Measurements from ENCODE around the gene PABPC1L2B. TPM values are rescaled to one million over a fixed set of nuclear protein-coding genes. Genes with fewer than 3 reads are reported as not detected.
"Not testable (repeated sequence)": the region's sequence is repeated elsewhere in the genome, so short reads cannot be mapped to it uniquely, and the experiment has no call there.

The PABPC1L2B gene
- not detected in 2 replicates for polyA plus RNA-seq (2011; rRNA removed)
- polyA minus RNA-seq (2011; rRNA and poly(A)+ RNA removed) = not detected in 2 replicates

DNA sequence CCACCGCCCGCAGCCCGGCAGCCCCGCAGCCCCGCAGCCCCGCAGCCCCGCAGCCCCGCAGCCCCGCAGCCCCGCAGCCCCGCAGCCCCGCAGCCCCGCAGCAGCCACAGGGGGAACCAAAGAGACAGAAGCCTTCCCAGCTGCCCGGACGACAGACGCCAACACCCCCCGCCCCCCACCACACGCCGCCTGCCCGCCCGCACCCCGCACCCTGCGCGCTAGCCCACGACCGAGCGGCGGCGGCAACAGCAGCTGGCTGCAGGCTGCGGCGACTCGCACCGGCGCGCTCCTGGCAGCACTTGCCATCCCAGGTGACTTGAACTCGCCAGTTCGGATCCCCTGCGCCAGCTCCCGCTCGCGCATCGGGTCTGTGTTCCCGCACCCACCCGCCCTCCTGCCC lies at the start of gene PABPC1L2B:
PABPC1L2B (plus strand) TSS at position 207 of the 400 bp plus-strand sequence. CDS start 704 bp downstream, outside the sequence.
- DNase-seq (ENCODE audit: low read depth, low spot score) = not testable (repeated sequence)

DNA sequence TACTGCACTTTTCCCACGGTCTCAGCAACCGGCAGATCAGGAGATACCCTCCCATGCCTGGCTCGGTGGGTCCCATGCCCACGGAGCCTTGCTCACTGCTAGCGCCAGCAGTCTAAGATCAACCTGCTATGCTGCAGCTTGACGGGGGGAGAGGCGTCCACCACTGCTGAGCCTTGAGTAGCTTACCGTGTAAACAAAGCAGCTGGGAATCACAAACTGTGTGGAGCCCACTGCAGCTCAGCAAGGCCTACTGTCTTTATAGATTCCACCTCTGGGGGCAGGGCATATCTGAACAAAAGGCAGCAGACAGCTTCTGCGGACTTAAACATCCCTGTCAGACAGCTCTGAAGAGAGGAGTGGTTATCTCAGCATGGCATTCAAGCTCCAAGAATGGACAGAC lies 42.8 kb upstream of the PABPC1L2B start:
- POLR2A ChIA-PET; CTCF ChIA-PET; H3K27ac ChIP-seq (ENCODE audit: low read depth, low read length); H3K9me3 ChIP-seq (ENCODE audit: control insufficient read depth, insufficient read depth, low read length); DNase-seq (ENCODE audit: low read depth, low spot score); H3K27me3 ChIP-seq (ENCODE audit: control insufficient read depth, insufficient read depth, low read length); H3K4me3 ChIP-seq (ENCODE audit: low read depth, low read length): not testable (repeated sequence)

More for the DNA sequence above, at the start of gene PABPC1L2B:
- H3K27me3 ChIP-seq (ENCODE audit: control insufficient read depth, insufficient read depth, low read length); H3K9me3 ChIP-seq (ENCODE audit: control insufficient read depth, insufficient read depth, low read length); POLR2A ChIA-PET; CTCF ChIA-PET; H3K27ac ChIP-seq (ENCODE audit: low read depth, low read length); H3K4me3 ChIP-seq (ENCODE audit: low read depth, low read length): not testable (repeated sequence)

DNA sequence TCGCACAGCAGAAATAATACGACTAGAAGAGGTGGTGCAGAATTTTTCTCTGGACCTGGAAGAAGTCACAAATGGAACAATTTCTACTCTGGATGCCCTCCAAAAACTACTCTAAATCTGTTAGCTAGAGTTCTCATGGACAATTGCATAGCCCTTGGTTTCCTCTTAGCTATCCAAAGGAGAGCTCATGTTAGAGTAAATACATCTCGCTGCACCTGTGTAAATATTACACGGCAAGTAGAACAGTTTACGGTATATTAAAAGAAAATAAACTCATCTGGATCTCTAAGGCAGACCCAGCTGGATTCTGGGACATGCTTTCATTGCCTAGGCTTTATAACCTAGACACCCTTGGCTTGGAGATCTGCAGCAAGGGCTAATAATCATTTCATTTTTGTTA lies 30.9 kb upstream of the PABPC1L2B start:
- H3K27me3 ChIP-seq (ENCODE audit: control insufficient read depth, insufficient read depth, low read length); H3K4me3 ChIP-seq (ENCODE audit: low read depth, low read length); POLR2A ChIA-PET; DNase-seq (ENCODE audit: low read depth, low spot score); H3K27ac ChIP-seq (ENCODE audit: low read depth, low read length); CTCF ChIA-PET; H3K9me3 ChIP-seq (ENCODE audit: control insufficient read depth, insufficient read depth, low read length): not testable (repeated sequence)

DNA sequence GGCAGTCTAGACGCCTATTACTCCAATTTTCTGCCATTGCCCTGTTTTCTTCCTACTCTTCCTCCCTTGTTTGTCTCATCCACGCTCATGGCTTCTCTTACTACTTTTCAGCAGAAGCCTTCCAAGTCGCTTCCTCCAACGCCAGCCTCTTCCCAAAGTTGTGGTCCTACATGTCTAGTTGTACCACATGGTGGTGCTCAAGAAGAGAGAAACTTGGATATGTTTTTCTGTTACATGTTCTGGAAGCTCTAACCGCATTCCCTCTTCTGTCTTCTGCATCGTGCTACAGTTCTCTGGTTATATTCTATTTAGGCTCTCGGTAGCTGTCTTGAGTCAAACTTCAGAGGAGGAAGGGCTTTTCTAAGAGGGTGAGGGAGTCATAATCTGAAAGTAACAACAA lies 27.9 kb upstream of the PABPC1L2B start:
- not testable (repeated sequence) for H3K9me3 ChIP-seq (ENCODE audit: control insufficient read depth, insufficient read depth, low read length)

DNA sequence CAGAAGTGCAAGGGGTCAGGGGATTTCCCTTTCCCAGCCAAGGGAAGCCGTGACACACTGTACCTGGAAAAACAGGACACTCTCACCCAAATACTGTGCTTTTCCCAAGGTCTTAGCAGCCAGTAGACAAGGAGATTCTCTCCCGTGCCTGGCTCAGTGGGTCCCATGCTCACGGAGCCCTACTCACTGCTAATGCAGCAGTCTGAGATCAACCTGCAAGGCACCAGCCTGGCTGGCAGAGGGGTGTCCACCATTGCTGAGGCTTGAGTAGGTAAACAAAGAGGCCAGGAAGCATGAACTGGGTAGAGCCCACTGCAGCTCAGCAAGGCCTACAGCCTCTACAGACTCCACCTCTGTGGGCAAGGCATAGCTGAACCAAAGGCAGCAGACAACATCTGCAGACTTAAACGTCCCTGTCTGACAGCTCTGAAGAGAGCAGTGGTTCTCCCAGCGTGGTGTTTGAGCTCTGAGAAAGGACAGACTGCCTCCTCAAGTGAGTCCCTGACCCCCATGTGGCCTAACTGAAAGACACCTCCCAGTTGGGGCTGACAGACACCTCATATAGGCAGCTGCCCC lies 21.8 kb upstream of the PABPC1L2B start:
- CTCF ChIA-PET = not testable (repeated sequence)

More for the DNA sequence above, 27.9 kb upstream of the PABPC1L2B start:
- H3K27me3 ChIP-seq (ENCODE audit: control insufficient read depth, insufficient read depth, low read length); H3K4me3 ChIP-seq (ENCODE audit: low read depth, low read length); DNase-seq (ENCODE audit: low read depth, low spot score); POLR2A ChIA-PET; CTCF ChIA-PET; H3K27ac ChIP-seq (ENCODE audit: low read depth, low read length): not testable (repeated sequence)

DNA sequence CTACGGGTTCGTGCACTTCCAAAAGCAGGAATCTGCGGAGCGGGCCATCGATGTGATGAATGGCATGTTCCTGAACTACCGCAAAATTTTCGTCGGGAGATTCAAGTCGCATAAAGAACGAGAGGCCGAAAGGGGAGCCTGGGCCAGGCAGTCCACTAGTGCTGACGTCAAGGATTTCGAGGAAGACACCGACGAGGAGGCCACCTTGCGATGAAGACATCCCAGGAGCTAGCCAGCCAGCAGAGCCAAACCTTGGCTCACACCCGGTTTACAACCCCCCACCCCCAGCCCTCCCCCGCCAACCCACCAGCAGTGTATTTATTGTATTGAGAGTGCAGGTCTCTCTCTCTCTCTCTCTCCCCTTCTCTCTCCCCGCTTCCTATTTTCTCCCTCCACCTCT lies 1.3 kb downstream of the PABPC1L2B start:
- CTCF ChIA-PET; POLR2A ChIA-PET; DNase-seq (ENCODE audit: low read depth, low spot score); H3K27me3 ChIP-seq (ENCODE audit: control insufficient read depth, insufficient read depth, low read length); H3K9me3 ChIP-seq (ENCODE audit: control insufficient read depth, insufficient read depth, low read length); H3K27ac ChIP-seq (ENCODE audit: low read depth, low read length); H3K4me3 ChIP-seq (ENCODE audit: low read depth, low read length): not testable (repeated sequence)

More for the DNA sequence above, 21.8 kb upstream of the PABPC1L2B start:
- POLR2A ChIA-PET; H3K27me3 ChIP-seq (ENCODE audit: control insufficient read depth, insufficient read depth, low read length); H3K9me3 ChIP-seq (ENCODE audit: control insufficient read depth, insufficient read depth, low read length); H3K27ac ChIP-seq (ENCODE audit: low read depth, low read length); DNase-seq (ENCODE audit: low read depth, low spot score); H3K4me3 ChIP-seq (ENCODE audit: low read depth, low read length): not testable (repeated sequence)

DNA sequence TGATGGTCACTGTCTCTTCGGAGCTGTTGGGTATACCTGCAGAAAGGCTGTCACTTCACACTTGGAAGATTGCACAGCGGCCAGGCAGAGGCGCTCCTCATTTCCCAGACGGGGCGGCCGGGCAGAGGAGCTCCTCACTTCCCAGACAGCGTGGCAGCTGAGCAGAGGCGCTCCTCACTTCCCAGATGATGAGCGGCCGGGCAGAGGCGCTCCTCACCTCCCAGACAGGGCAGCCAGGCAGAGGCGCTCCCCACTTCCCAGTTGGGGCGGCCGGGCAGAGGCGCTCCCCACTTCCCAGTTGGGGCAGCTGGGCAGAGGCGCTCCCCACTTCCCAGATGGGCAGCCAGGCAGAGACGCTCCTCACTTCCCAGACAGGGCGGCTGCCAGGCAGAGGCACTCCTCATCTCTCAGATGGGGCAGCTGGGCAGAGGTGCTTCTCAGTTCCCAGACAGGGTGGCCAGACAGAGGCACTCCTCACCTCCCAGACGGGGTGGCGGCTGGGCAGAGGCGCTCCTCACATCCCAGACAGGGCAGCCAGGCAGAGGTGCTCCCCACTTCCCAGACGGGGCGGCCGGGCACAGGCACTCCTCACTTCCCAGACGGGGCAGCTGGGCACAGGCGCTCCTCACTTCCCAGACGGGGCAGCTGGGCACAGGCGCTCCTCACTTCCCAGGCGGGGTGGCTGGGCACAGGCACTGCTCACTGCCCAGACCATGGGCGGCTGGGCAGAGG lies 18.8 kb downstream of the PABPC1L2B start:
- ChIA-PET CTCF (no interaction called here), POLR2A (no interaction called here)
- DNase-seq (ENCODE audit: low read depth, low spot score) = no peak
- no peak overlapping the region for H3K4me3 ChIP-seq (ENCODE audit: low read depth, low read length)
- peaks cover 10% of the 10 kb centered on the region; the same call in 1 of the 2 replicates for H3K9me3 ChIP-seq (ENCODE audit: control insufficient read depth, insufficient read depth, low read length)
- no peak overlapping the region for H3K27ac ChIP-seq (ENCODE audit: low read depth, low read length)
- TF ChIP-seq, protein P1, sequence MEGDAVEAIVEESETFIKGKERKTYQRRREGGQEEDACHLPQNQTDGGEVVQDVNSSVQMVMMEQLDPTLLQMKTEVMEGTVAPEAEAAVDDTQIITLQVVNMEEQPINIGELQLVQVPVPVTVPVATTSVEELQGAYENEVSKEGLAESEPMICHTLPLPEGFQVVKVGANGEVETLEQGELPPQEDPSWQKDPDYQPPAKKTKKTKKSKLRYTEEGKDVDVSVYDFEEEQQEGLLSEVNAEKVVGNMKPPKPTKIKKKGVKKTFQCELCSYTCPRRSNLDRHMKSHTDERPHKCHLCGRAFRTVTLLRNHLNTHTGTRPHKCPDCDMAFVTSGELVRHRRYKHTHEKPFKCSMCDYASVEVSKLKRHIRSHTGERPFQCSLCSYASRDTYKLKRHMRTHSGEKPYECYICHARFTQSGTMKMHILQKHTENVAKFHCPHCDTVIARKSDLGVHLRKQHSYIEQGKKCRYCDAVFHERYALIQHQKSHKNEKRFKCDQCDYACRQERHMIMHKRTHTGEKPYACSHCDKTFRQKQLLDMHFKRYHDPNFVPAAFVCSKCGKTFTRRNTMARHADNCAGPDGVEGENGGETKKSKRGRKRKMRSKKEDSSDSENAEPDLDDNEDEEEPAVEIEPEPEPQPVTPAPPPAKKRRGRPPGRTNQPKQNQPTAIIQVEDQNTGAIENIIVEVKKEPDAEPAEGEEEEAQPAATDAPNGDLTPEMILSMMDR (IDR thresholded peaks at IDR 0.05; ENCODE audit: low read depth, low read length) = no peak
- no peaks in the 10 kb centered on the region for H3K27me3 ChIP-seq (ENCODE audit: control insufficient read depth, insufficient read depth, low read length)

DNA sequence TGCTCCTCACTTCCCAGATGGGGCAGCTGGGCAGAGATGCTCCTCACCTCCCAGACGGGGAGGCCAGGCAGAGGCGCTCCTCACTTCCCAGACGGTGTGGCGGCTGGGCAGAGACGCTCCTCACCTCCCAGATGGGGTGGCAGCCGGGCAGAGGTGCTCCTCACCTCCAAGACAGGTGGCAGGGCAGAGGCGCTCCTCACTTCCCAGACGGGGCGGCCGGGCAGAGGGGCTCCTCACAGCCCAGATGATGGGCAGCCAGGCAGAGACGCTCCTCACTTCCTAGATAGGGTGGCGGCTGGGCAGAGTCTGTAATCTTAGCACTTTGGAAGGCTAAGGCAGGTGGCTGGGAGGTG lies 19.3 kb downstream of the PABPC1L2B start:
- DNase-seq (ENCODE audit: low read depth, low spot score); POLR2A ChIA-PET; H3K9me3 ChIP-seq (ENCODE audit: control insufficient read depth, insufficient read depth, low read length); H3K27ac ChIP-seq (ENCODE audit: low read depth, low read length); CTCF ChIA-PET; H3K27me3 ChIP-seq (ENCODE audit: control insufficient read depth, insufficient read depth, low read length); H3K4me3 ChIP-seq (ENCODE audit: low read depth, low read length): not testable (repeated sequence)
